Stimulated activated CD4-positive, alpha-beta T cell treated with anti-CD3 and anti-CD28 coated beads, Interleukin-1b, Interleukin-23, amount 100 ng/mL, for 1 hour (primary cell): ENCODE measurements around the gene NCAM1.

Experiments used
- DNase-seq, 2 donors: peaks; one replicate each; pipeline ENCODE4 v3.0.0-alpha.2; 2020; ENCODE audit warnings: low read depth in 2 of 2

The NCAM1 gene

DNA sequence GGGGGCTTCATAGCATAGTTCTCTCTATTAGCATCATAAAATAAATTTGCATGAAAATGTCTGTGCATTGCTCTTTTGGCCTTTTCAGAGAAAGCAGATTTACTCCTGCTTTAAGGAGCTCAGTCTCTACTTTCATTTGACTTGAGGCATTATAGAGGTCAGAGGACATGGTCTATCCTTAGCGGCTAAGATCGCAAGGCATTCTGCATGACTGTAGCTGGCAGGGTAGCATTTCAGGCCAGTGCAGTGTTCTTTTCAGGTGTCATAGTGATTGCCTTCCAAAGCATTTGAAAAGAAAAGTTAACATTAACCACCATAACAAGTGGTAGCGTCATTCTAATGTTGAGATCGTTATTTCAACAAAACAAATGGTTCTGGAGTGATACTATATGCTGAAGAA, 126.5 kb downstream of the NCAM1 start:
- no peak for DNase-seq

DNA sequence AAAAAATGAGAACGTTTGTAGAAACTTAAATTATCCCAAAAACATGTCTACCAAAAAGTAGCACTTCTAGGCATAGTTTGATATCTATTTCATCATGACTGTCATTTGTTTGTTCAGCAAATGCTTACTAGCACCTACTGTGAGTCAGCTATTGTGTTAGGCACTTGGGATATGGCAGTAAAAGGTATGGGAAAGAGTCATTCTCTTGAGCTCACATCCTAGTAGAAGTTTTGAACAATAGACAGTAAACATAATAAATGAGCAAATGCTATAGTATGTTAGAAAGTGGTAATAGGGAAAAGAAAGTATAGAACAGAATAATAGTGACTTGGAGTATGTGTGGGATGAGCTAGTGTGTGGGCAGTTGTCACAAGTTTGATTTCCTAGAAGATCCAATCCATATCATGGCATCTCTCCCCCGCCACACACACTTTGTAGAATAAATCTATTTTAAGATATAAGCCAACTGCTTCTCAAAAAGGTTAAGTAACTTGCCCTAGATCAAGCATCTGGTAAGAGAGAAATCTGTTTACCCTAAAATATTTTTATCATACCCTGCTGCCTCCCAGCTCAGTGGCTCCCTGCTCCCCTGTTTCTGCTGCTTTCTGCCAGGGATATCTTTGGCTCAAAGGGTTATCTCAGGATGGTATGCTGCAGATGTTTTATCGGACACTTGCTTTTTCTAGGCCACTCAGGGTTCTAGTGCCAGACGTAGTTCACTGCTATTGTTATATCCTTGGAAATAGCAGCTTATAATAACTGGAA, 129.7 kb downstream of the NCAM1 start:
- DNase-seq = no peak

DNA sequence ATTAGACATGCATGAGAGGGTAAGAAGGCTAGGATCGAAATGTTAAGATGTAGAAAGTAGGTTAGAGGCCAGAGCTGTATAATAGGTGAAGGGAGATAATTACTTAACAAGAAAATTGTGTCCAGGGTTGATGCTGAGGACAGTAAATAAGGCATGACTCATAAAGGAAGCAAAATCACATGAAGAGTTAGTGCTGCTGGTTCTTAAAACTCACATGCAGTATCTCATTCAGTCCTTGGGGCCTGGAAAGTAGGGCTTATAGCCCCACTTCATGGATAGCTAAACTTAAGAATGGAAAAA, 130.2 kb downstream of the NCAM1 start:
- DNase-seq = no peak

DNA sequence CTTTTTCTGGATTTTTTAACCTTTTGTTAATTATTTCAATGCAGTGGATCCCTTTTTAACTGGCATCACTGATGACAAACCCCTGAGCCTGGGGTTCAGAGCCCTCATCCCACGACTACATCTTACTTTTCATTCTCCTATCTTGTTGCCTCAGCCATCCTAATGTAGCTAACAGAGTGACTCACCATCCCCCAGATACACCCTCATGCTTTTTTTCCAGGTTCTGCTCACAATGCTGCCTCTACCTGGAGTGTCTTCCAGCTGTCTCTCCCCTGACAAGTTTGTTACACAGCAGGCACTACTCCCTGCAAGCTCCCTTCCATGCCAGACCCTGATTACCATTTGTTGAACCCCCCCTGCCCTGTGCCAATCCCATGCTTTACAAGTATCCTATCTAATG, 135.4 kb downstream of the NCAM1 start:
- DNase-seq = no peak

DNA sequence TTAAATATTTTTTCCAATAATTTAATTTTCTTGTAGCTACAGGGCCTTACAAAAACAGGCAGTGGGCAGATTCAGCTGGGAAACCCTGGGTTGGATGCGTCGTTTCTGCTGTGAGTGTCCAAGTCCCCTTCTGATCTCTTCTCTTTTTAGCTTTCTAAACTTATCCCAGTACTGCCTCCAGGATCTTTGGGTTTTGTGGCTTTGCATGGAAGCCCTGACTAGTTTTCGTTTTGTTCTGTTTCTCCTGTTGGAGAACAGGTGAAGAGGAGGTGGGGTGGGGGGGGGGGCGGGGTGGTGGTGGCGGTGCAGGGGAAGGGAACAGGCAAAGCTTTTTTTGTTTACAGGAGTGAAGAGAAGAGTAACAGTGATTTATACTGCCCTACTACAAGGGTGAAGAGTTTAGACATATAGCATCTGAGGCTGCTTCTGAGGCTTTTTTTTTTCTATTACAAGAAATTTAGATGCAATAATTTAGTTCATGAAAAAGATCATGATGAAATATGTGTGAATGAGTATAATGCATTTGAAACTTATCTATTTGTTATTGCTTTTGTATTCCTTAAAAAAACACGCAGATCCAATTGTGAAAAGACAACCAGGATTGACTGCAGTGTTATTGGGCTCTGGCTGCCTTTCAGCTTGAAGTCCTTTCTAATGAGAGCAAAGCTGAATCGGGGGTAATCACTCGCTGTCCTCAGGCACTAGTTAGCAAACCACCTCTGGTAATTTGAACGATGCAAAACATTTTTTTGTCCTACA, 142.9 kb downstream of the NCAM1 start:
- DNase-seq = no peak

DNA sequence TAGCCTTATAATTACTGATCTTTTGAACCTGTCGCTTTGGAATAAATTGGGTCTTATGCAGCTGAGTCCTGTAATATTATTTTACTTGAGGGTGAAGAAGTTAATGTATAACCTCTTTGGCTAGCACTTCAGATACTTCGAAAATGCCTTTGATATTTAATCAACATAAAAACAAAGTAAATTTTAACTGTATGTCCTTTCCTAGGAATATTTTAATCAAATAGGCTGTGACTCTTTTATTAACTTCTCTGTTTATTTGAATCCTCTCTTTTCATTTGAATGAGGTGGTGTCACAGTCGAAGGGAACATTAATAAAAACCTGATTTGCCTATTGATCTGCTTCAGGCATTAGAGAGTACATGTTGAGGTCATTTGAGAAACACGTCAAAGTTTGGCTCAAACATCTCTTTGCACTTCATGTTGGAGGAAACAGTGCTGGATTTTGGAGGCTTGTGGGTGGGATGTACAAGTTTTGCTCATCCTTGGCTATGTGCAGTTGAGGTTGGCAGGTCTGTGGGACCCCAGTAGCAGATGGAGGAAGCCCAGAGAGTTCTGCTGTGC, 143.6 kb downstream of the NCAM1 start:
- DNase-seq = no peak

DNA sequence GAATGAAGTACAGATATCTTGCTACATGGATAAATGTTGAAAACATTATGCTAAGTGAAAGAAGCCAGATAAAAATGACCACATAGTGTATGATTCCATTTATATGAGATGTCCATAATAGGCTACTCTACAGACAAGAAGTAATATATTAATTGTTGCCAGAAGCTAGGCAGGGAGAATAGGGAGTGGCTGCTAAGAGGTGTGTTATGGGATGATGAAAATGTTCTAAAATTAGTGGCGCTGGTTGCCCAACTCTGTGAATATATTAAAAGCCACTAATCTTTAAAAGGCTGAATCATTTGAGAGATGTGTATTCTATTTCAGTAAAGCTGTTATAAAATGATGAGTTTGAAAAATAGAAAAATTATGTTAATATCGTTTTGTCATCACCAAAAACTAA, 144.4 kb downstream of the NCAM1 start:
- no peak for DNase-seq

DNA sequence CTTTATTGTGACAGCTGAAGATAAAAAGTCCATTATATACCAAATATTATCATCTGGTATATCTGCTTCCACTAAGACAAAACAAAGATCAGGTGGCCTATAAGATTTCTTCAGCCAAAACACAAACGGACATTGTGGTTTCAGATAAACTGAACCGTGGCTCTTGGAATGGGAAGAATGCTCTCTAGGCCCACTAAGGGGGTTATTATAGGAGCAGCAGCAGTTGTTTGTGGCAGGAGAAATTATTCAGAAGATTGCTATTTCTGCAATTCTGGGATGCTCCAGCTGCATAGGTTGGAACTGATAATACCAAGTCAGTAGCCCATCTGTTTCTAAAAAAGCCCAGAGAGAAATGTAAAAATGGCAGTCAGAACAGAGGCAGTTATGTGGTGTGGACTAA, 145.3 kb downstream of the NCAM1 start:
- DNase-seq = no peak

DNA sequence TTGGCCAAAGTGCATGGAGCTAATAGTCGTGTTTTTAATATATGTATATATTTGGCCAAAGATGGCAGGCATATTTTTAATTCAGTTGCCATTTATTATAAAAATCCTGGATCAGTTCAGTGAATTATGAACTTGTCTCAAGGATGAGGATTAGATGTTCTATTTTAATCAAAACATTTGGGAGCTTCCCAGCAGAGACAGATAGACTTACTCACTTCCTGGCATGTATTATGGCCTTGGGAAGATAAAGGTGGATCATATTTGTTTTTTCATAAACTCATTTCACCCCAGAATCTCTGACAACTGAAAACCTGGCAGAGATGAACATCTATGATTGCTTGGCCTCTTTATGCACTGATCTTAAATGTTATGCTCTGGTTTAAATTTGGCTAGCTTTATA, 148.8 kb downstream of the NCAM1 start:
- no peak for DNase-seq

DNA sequence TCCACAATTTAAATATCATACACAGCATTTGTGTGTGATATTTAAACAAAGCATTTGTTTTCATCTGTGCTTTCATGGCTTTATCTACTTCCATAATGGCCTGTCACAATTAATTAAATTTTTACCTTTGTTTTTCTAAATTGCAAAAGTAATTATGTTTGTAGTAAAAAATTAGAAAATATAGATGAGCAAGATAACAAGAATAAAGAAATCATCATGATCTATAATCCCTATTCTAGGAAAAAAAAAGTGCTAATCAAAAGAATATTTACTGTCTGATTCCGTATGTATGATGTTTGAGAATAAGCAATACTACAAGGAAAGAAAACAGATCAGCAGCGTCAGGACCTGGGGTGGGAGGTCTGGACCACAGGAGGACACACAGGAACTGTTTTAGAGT, 149.9 kb downstream of the NCAM1 start:
- no peak for DNase-seq

DNA sequence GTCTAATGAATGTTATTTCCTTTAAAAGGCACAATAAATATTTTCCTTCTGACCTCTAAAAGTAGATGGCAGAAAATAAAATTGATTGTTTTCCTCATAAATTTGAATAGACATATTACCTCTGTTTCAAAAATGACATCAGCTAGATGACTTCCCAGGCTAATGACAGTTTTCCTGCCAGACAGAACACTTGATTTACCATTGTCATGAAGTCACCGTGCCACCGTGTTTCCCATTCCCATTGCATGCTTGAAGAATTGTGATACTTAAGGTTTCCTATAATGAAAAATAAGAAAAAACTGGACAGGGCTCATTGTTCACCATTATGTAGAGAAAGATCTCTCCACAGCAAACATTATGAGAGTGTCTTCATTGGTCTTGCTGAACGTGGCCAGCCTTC, 151.1 kb downstream of the NCAM1 start:
- DNase-seq = no peak

DNA sequence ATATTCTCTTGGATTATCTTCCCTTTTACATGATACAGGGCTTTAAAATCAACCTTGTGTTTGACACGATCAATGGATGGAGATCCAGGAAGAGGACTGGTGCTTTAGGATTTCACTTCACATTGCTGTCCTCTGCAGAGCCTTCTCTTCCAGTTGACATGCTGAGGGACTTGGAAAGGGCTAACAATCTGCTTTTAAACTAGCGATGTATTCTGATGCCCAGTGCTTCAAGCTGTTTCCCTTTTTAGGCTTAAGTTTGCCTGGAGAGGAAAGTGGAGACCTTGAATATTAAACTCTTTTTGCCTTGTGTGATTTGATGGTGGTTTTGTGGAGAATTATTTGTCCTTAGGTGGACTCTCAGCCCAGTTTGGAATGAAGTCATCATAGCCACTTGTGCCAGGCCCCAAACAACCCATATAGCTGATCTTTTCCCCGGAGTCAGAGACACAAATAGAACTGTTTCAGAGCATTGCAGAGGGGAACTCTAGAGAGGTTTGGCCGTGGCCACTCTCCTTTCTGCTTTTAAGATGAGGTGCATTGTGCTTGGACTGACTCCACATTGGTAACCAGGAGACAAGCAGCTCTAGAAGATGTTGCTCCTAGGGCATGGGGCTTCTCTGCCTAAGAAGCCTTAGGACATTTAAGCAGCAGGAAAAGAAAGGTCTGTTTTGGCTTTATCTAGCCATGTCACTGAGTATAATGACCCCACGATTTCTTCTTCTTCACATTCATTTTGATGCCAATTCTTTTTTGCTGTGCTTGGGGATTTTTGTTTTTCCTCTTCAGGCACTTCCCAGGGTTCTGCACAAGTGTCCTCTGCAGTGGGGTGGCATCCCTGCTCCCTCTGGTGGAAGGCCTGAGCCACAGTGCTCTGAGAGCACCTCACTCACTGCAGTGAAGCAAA, 152.8 kb downstream of the NCAM1 start:
- DNase-seq = no peak

DNA sequence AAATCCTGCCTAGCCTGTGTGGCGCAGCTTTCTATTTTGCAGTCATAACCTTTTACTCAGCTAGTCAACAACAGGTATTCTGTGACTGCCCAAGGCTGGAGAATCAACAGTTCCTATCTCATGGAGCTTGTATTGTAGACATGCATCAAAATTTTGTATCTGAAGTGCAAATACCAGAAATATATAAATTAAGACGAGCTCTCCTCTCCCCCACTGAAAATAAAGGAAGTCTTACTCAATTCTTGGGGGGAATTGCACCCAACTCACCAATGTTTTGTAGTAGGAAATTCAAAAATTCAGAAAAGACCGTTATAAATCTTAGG, 153.4 kb downstream of the NCAM1 start:
- no peak for DNase-seq

DNA sequence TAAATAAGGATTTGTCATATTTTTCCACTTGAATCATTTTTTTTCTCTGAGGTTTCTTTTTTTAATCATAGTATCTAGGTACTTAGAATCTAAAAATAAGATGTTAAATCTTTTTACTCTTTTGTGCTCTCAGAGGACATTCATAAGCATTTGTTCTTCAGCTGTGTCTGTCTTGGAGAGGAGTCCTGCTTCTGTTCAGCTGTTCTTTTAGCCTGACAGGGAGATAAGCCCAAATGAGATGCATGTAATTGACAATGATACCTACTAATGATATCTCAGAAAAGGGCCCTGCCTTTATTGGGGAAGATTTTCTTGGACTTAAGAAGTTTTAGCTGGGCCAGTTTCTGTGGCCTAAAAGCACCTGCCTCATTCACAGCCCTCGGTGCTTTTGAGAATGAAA, 156.9 kb downstream of the NCAM1 start:
- DNase-seq = no peak

DNA sequence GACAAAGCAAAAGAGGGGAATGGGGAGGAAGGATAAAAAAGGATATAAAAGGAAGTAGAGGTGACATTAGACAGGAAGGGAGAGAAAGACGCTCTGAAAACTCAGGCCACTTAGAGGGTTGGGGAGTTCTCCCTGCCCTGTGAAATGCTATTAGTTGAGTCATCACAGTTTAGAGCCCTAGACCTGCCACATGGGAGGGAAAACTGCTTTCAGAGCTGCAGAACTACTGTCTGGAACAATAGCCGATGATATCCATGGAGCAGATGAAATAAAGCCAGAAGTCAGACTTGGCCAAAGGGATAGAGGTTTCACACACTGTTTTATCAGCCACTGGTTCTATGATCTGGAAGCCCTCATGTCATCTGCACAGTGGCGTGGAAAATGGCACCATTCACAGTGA, 157.9 kb downstream of the NCAM1 start:
- no peak for DNase-seq

DNA sequence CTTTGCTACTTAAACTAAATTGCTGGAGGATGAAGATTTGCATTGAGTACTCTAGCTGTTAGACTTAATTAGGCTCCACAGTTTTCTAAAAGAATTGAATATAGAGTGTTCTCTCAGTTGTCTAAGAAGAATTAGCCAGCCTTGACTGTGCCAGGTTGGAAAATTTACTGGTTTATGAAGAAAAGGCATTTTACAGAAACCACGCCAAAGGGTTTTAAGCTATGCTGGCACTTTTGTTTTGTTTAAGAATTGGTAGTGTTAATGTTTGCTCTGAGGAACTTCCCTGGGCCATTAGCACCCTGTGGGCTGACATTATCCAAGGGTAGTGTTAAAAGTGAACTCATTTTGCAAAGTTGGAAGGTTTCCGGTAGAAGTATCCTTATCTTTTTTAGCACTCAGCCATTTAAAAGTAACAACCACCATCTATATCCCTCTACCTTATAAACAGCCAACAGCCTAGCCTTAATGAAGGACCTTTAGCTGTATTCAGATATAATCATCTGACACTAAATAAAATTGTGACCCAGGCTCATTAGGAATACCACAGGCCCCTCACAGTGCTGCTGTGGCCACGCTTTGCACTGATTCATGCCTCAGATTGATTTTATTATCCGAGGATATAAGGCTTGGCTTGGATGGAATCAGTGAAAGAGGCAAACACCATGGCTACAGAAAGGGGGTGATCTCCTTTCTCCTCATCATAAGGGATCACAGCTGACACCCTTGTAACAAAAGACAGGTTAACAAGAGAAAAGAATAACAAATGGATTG, 158.9 kb downstream of the NCAM1 start:
- no peak for DNase-seq

DNA sequence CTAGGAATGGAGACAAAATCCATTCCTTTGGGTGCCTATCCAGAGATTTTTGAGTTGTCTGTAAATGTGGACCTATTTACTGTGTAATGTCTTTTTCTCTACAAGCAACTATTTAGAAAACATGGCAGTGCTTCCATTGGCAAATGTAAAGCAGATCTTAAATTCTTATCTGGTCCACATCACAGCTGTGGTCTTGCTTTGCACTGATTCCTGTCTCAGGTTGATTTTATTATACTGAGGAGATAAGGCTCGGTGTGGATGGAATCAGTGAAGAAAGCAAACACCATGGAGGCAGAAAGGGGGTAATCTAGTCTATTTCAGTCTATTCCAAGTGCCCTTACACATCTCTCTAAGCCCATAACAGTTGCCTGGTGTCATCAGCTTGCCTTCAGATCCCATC, 160.5 kb downstream of the NCAM1 start:
- no peak for DNase-seq

DNA sequence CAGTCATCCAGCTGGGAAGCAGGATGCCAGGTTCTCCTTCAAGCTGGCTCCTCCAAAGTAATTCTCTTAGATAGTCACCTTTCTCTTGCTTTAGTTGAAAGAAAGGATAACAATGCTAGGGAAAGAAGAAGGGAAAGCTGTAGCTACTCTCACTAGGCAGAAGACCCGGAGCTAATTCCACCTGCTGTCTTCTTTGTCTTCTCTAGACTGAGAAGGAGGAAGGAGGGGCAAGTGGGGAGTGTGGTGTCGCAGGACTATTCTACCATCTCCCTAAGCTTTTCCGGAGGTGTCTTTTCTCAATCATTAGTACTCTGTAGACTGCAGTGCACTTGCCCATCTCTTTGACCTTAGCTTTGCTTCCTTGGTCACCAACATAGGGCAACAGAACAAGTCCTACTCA, 162.8 kb downstream of the NCAM1 start:
- no peak for DNase-seq

DNA sequence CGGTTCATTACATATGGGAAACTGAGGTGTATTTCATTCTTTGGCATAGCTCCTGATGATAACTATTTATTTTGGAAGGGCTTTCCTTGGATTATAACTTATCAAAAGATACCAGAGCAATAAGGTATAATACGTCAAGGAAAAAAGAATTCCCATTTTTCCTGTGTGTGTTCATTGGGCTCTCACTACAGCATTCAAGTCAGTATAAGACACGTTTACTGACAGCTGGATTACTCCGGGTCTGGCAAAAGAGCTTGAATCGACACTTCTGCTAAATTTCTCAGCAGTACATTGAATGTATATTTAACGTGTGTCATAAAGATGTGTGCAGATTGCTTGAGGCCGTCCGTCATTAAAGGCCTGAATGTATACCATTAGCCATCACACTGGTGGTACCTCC, 163.4 kb downstream of the NCAM1 start:
- DNase-seq = no peak

DNA sequence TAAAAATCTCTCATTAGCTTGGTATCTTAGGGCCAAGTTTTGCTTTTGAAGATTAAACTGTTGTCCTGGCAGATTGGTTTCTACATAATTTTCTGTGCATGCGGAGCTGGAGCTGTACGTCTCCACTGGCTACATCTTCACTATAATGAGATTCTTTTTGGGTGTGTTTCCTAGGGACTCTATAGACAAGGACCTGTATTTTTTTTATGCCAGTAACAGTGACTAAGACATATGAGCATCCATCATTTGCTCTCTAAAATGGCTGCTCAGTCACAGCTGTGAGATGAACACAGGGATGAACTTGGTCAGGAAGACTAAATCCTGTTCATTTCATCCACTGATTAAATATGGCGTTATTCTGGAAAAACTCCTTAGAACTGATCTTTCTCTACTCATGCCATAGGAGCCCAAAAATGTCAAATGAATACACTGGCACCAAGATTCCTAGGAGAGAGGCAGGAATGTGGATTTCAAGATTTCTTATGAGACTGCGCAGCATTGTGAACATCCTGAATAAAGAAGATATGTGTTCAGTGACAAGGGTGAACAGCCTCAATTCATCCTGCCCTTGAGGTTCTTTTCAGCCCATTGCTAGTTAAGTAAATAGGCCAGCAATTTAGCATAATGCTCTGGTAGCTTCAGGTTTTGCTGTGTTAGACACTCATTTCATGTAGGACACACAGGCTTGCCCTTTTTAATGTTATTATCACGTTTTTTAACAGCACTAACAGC, 168.2 kb downstream of the NCAM1 start:
- no peak for DNase-seq
